HL-60/S4 treated with phorbol 12-myristate 13-acetate at 8.2 ng/mL for 4 days and 3 days (cell line): ENCODE measurements around the gene ZNF281.
"Not testable (repeated sequence)": the region's sequence is repeated elsewhere in the genome, so short reads cannot be mapped to it uniquely, and the experiment has no call there.

Experiments
- in situ Hi-C: fragments of 300-500 bp; cut with MboI; formaldehyde crosslinking; loops from 2 replicates; pipeline ENCODE4 v1.15.0; 2022; ENCODE audit warnings: low sequenced_read_pairs

The ZNF281 gene

GRCh38 chr1:200429221-200429751 is 19.4 kb upstream of the ZNF281 start:
- in situ Hi-C loops = no loop called here

- in situ Hi-C loops = no loop called here
Observed at GRCh38 chr1:200428482-200429205, 18.8 kb upstream of the ZNF281 start.

- in situ Hi-C loops = no loop called here
Observed at GRCh38 chr1:200427744-200428143, 17.9 kb upstream of the ZNF281 start.

- in situ Hi-C loops = no loop called here
Observed at GRCh38 chr1:200426196-200426595, 16.4 kb upstream of the ZNF281 start.

- in situ Hi-C loops = no loop called here
Observed at GRCh38 chr1:200423235-200423634, 13.4 kb upstream of the ZNF281 start.

GRCh38 chr1:200422211-200422610 is 12.4 kb upstream of the ZNF281 start:
- in situ Hi-C loops = no loop called here

GRCh38 chr1:200415789-200416593 is 6.2 kb upstream of the ZNF281 start:
- in situ Hi-C loops = no loop called here

- in situ Hi-C loops = no loop called here
Observed at GRCh38 chr1:200415227-200415626, 5.4 kb upstream of the ZNF281 start.

GRCh38 chr1:200414657-200415056 is 4.8 kb upstream of the ZNF281 start:
- in situ Hi-C loops = no loop called here

GRCh38 chr1:200413766-200414165 is 3.9 kb upstream of the ZNF281 start:
- in situ Hi-C loops = not testable (repeated sequence)

GRCh38 chr1:200411406-200412257 is 1.8 kb upstream of the ZNF281 start:
- in situ Hi-C loops = no loop called here

GRCh38 chr1:200410566-200410878 is 686 bp upstream of the ZNF281 start:
- in situ Hi-C loops = no loop called here

GRCh38 chr1:200409203-200409760 is 554 bp downstream of the ZNF281 start:
- in situ Hi-C loops = no loop called here

GRCh38 chr1:200406161-200406797 is 3.6 kb downstream of the ZNF281 start:
- in situ Hi-C loops = no loop called here

GRCh38 chr1:200405264-200405663 is 4.6 kb downstream of the ZNF281 start:
- in situ Hi-C loops = no loop called here

- in situ Hi-C loops = no loop called here
Observed at GRCh38 chr1:200401708-200402107, 8.1 kb downstream of the ZNF281 start.

GRCh38 chr1:200401263-200401662 is 8.6 kb downstream of the ZNF281 start:
- in situ Hi-C loops = no loop called here

GRCh38 chr1:200400556-200400955 is 9.3 kb downstream of the ZNF281 start:
- in situ Hi-C loops = no loop called here

- in situ Hi-C loops = no loop called here
Observed at GRCh38 chr1:200399860-200400259, 10.0 kb downstream of the ZNF281 start.

GRCh38 chr1:200398373-200398772 is 11.5 kb downstream of the ZNF281 start:
- in situ Hi-C loops = no loop called here
